Left ventricle myocardium superior (tissue), 1 donor: ENCODE measurements around the gene FADD. TPM values are rescaled to one million over a fixed set of nuclear protein-coding genes. Genes with fewer than 3 reads are reported as not detected.

Source experiments
- ATAC-seq: fragments of 200-7000 bp; cut with Tn5 transposase; one replicate; pipeline ENCODE4 v1.9.1; 2020; ENCODE audit warnings: mild to moderate bottlenecking, moderate library complexity
- DNase-seq: peaks from one replicate; pipeline ENCODE4 v3.0.0-alpha.2; 2020
- intact Hi-C: fragments of 100-400 bp; cut with micrococcal nuclease; formaldehyde crosslinking; loops from one replicate; pipeline ENCODE4 v1.11.0; 2022
- total RNA-seq: library from RNA; stranded (reverse); fragmentation: NEBNext Ultra II Directional; extraction: Animal tissue kit (Norgen Biotek cat#: 25700); gene quantifications from one replicate; pipeline ENCODE4 v1.2.1, GENCODE V29; 2021
- donor health status: DM: no; HTN: yes; CAD: no; lungs with severe emphysema.

The FADD gene
- total RNA-seq, 1 donor from 2014 or later, result 8.8 TPM

DNA sequence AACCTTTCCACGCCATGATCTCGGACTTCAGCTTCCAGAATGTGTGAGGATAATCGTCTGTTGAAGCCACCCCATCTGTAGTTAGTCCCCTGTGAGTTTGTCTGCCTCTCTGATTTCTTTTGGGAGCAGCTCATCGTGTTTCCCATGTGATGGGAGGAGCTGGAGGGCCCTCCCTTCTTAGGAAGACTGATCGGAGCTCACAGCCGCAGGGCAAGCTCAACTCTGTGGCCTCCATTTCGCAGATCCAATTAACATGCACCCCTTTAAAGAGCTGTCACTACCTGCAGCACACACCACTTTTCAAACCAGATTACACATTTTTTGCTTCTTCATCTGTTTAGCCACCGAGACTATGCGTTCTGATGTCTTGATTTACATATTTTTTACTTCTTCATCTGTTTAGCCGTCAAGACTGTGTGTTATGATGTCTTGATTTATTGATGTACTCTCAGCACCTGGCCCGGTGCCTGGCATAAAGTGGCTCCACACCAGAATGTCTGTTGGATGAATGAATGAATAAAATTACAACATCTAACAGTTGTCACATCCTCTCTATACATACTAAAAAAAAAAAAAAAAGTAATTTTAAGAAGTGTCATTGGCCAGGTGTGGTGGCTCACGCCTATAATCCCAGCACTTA is 52.5 kb downstream of the FADD start:
- ATAC-seq (no peak), DNase-seq (no peak)
- intact Hi-C loops, result no loop called here

Other genes starting within 250 kb of the FADD start
- gene ANO1, start 125.0 kb upstream of the FADD start, total RNA-seq, result 6.8 TPM
- 46.8 TPM for gene PPFIA1, start 67.4 kb downstream of the FADD start, total RNA-seq
- gene CTTN, start 195.2 kb downstream of the FADD start, total RNA-seq, result 169 TPM